Measurements from ENCODE around the gene ZNF304.

DNA sequence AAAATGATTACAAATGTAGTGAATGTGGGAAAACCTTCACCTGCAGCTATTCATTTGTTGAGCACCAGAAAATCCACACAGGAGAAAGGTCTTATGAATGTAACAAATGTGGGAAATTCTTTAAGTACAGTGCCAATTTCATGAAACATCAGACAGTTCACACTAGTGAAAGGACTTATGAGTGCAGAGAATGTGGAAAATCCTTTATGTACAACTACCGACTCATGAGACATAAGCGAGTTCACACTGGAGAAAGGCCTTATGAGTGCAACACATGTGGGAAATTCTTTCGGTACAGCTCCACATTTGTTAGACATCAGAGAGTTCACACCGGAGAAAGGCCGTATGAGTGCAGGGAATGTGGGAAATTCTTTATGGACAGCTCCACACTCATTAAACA, 47.8 kb downstream of the ZNF304 start:
- TF ChIP-seq, protein P1, sequence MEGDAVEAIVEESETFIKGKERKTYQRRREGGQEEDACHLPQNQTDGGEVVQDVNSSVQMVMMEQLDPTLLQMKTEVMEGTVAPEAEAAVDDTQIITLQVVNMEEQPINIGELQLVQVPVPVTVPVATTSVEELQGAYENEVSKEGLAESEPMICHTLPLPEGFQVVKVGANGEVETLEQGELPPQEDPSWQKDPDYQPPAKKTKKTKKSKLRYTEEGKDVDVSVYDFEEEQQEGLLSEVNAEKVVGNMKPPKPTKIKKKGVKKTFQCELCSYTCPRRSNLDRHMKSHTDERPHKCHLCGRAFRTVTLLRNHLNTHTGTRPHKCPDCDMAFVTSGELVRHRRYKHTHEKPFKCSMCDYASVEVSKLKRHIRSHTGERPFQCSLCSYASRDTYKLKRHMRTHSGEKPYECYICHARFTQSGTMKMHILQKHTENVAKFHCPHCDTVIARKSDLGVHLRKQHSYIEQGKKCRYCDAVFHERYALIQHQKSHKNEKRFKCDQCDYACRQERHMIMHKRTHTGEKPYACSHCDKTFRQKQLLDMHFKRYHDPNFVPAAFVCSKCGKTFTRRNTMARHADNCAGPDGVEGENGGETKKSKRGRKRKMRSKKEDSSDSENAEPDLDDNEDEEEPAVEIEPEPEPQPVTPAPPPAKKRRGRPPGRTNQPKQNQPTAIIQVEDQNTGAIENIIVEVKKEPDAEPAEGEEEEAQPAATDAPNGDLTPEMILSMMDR (IDR thresholded peaks at IDR 0.05 in 8 of 11, conservative IDR thresholded peaks at IDR 0.05 in 3 of 11), result no peak
- no peak for TF ChIP-seq POLR2A (IDR thresholded peaks at IDR 0.05)
